SK-N-MC (cell line): ENCODE measurements around the gene TXLNA.

Experiments used
- DNase-seq: peaks from one replicate; pipeline ENCODE4 v3.0.0-alpha.2; 2011; ENCODE audit warnings: low read depth, low spot score
- H3K27ac ChIP-seq: fragments of 200-600 bp; sonication (generic); 2 replicates; pipeline ENCODE4 v1.5.1; 2016; ENCODE audit warnings: mixed run types
- H3K36me3 ChIP-seq: fragments of 200-600 bp; sonication (generic); 2 replicates; pipeline ENCODE4 v1.6.1; 2017; ENCODE audit warnings: antibody characterized with exemption, low read length, mixed read lengths; ENCODE audit not compliant: insufficient read depth
- H3K4me3 ChIP-seq: fragments of 200-600 bp; sonication (generic); 2 replicates; pipeline ENCODE4 v1.5.1; 2016
- H3K9ac ChIP-seq: fragments of 200-600 bp; sonication (generic); 2 replicates; pipeline ENCODE4 v1.8.0; 2017; ENCODE audit warnings: mixed run types, mixed read lengths; ENCODE audit not compliant: insufficient read length
- H3K9me3 ChIP-seq: fragments of 200-600 bp; sonication (generic); 2 replicates; pipeline ENCODE4 v1.6.1; 2017; ENCODE audit warnings: low read depth, mild to moderate bottlenecking, antibody characterized with exemption, low read length, moderate library complexity, mixed read lengths
- EZH2 ChIP-seq: fragments of 200-600 bp; sonication (generic); IDR thresholded peaks from one replicate; pipeline ENCODE4 v1.6.1; 2017; ENCODE audit warnings: antibody characterized with exemption
- FOXP2 ChIP-seq: optimal IDR thresholded peaks from 2 replicates; pipeline ENCODE3; 2011; ENCODE audit warnings: mild to moderate bottlenecking, moderate library complexity; ENCODE audit not compliant: insufficient read depth; ENCODE audit errors: extremely low read length, control extremely low read depth
- POLR2AphosphoS5 ChIP-seq: IDR thresholded peaks from 2 replicates; pipeline ENCODE4 v1.6.1; 2012; ENCODE audit warnings: mild to moderate bottlenecking, low read depth, low read length, borderline replicate concordance

Gene TXLNA

DNA sequence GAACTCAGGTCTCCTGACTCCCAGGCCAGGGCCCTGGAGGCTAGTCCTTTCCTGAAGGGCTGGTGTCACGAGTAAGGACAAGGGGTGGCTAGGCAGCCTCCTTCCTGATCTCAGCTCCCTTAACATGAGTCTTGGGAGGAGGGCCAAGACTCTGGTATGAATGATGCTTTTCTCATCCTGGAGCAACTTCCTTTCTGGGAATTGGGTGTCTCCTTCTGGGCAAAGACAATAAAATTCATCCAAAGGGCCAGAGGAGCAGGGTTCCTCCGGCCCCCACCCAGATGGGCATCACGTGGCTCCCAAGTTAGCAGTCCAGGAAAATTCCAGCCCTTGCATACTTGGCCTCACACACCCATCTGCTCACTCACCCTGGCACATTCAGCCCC is 67.4 kb downstream of the TXLNA start, which contains the start of gene FAM167B:
TSS of gene FAM167B (plus strand) at position 335 of the 386 bp plus-strand sequence. CDS start 200 bp downstream, outside the sequence.
- no peaks in the 10 kb centered on the region for H3K9me3 ChIP-seq
- no peak within 1 kb of the TSS for H3K9ac ChIP-seq

DNA sequence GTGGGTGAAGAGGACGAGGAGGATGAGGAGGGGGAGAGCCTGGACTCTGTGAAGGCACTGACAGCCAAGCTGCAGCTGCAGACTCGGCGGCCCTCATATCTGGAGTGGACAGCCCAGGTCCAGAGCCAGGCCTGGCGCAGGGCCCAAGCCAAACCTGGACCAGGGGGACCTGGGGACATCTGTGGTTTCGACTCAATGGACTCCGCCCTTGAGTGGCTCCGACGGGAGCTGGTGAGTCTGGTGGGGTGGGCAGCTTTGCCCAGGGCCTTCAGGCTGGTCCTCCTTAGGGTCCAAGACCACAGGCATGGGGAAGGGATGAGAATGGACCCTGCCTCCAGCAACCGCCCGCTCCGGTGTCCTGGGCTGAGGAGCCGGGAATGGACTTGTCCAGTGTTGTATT is 68.0 kb downstream of the TXLNA start:
- H3K9ac ChIP-seq = no peak overlapping the region
- DNase-seq = no peak
- H3K9me3 ChIP-seq = no peaks in the 10 kb centered on the region
- no peak overlapping the region for H3K4me3 ChIP-seq
- TF ChIP-seq FOXP2 = no peak
- no peak for TF ChIP-seq EZH2
- no peak for TF ChIP-seq POLR2AphosphoS5
- H3K36me3 ChIP-seq = no peaks in the 10 kb centered on the region
- H3K27ac ChIP-seq = no peak overlapping the region

More for the DNA sequence above, 67.4 kb downstream of the TXLNA start, which contains the start of gene FAM167B:
- H3K27ac ChIP-seq = no peak within 1 kb of the TSS
- H3K36me3 ChIP-seq = no peaks in the 10 kb centered on the region
- H3K4me3 ChIP-seq = no peak within 1 kb of the TSS
- TF ChIP-seq POLR2AphosphoS5 (no peak), EZH2 (no peak), FOXP2 (no peak)
- DNase-seq = no peak
